Stimulated activated CD8-positive, alpha-beta memory T cell treated with anti-CD3 and anti-CD28 coated beads, Interleukin-15, amount 100 ng/mL, for 24 hours (primary cell): Measurements from ENCODE around the gene AP3D1.

ENCODE experiments used
- DNase-seq: peaks from one replicate; pipeline ENCODE4 v3.0.0-alpha.2; 2020; ENCODE audit warnings: low read depth

Gene AP3D1

DNA sequence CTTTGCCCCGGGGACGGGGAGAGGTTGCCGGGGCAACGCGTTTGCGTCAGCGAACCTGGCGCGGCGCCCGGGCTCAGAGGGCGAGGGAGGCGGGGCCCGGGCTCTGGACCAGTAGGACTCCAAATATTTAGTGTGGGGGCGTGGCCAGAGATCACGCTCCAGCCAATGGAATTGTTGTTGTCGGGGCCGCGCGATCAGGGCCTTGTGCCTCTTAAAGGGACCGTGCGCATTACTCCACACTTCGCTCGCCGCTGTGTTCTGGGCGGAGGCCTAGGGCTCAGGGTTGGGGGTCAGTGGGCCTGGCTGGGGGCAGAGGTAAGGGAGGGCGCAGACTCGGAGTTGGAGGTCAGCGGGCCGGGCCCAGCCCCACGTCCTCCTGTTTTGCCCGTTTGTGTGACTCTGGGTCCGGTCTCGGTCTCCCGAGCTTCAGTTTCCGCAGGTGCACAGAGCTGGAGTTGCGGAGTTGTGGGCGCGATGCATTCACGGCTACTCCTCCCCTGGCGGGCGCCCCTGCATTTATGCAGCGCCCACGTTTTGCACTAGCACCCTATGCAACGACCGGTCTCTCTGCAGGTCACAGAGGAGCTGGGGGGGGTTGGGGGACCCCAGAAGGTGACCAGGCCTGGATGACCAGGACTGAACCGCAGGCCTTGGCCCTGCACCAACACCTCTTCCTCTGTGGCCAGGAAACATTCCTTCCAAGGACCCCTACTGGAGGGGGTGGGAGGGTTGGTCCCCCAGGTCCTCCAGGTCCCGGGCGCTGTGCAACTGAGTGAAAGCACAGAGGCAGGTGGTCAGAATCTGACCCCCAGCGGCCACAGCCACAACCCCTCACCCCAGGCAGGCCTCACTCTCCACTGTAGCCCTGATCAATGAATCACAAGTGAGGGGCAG lies 89.6 kb downstream of the AP3D1 start:
- peak; percentile 100 for DNase-seq

DNA sequence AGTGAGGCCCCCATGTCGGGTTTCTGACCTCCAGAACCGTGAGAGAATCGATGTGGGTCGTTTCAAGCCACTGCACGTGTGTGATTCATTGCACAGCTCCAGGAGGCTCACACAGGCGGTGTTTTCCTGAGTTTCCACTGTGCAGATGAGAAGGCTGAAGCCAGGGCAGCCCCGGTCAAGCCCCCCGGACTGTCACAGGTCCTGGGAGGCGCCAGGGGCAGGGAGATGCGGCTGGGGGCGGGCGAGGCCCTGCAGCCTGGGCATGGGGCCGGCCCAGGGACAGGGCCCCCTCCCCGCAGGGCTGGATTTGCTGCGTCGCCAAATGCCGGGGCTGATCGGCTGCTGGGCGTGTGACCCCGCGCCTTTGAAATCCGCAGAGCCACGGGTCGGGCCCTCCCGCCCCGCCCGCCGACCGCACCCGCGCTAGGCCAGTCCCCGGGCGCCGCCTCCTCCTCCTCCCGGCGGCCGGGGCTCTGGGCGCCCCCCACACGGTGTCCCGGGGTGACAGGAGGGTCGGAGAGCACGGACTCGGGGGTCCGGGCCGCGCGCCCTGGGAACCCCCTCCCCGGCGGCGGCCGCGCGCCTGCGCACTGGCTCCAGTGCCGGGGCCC lies 90.4 kb downstream of the AP3D1 start:
- DNase-seq = no peak

DNA sequence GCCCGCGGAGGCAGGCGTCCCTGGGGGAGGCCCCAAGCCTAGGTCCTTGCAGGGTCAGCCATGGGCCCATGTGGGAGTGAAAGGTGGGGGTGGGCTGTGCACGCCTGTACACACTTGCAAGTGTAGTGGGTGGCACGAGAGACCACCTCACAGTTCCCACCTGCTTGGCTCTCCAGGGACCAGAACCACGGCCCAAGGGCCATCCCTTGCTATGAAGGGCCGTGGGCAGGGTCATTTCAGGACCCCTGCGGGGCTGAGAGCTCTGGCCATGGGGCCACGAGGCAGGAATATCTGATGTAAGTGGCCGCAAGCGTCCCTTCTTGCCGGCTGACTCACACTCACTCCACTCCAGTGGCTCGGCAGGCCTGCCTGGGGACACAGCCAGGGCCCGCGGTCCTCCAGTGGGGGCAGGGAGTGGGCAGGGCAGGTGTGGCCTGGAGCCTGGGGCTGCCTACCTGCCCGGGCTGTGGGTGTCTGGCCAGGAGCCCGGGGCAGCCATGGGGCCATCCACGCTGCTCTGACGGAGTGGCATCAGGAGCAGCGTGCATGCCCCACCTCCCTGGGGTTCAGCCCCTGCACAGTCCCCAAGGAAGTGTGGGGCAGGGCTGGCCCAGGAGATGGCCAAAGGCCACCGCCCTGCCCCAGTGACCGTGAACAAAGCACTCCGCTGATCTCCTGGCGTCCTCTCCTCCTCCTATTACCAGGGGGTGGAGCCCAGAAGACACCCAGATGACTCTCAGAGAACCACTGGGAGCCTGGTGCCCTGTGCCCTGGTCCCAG lies 91.8 kb downstream of the AP3D1 start:
- no peak for DNase-seq

DNA sequence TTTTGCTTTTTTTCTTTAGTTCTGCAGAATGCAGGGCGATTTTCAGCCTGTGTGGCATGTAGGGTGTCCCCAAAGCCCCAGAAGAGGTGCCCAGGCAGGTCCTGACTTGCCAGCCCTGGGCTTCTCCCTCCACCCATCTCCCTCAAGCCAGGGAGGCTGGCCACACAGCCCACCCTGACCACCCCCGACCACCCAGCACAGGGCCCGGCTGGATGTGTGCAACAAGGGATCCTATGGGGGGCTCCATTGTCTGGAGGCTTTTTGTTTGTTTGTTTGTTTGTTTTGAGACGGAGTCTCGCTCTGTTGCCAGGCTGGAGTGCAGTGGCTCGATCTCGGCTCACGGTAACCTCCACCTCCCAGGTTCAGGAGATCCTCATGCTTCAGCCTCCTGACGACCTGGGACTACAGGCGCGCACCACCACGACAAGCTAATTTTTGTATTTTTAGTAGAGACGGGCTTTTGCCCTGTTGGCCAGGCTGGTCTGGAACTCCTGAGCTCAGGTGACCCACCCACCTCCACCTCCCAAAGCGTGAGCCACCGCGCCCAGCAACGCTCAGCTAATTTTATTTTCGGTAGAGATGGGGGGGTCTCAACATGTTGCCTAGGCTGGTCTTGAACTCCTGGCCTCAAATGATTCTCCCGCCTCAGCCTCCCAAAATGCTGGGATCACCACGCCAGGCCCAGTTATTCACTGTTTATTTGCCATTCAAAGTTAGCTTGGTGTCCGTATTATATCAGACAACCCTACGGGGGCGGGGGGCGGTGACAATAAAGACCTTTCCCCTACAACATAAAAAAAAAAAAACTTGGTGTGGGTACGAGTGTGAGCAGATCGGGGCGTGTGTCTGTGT lies 92.6 kb downstream of the AP3D1 start:
- DNase-seq = no peak

DNA sequence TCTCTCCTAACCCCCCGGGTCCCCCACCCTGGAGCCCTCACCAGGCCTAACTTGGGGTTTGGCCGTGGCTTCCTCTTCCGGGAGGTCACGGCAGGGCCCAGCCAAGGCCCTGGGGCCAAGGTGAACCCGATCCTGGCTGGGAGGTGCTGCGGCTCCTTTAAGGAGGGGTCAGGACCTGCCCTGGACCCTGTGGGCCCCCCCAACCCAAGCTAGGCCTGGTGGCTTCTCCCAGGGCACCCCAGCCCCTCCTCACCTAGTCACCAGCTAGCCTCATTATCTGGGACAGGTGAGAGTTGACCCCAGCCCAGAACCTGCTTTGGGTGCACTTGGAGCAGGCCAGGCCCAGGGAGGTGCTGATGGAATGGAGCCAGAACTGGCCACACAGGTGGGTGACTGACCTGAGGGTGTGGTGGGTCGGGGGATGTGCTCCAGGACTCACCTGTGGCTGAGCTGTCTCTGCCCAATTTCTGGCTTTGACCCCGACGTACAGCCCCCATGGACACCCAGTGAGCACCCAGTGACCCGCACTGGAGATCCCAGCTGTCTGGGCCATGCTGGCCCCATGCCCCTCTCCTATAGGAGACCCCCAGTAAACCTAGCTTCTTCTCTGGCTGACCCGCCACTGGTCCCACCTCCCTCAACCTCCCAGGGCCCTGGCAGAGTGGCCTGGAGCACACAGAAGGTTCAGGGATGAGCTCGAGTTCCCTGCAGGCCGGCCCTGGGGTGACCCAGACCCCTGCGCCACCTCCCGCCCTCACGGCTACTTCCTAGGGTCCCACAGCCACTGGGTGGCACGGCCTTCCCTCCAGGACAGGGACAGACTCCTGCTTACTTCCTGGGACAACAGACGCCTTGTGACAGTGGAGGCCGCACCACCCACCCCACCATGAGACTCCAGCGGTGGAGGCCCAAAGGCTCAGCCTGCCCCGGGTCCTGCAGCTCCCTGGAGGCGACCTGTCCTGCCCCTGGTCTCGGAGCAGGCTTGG lies 93.6 kb downstream of the AP3D1 start:
- DNase-seq = no peak

DNA sequence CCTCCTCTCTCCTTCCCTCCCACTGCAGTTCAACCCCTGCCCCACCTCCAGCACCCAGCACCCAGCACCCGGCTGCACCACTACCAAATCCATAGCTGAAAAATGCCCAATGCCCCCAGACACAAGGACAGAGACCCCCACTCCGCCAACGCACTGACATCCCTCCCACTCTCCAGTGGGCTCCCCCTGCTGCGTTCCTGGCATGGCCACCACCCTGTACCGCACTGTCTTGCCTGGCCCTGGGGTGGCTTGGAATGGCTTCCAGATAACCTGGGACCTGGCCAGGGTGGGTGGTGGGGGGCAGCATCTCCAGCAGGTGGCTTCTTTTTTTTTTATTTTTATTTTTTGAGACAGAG lies 94.6 kb downstream of the AP3D1 start:
- no peak for DNase-seq

DNA sequence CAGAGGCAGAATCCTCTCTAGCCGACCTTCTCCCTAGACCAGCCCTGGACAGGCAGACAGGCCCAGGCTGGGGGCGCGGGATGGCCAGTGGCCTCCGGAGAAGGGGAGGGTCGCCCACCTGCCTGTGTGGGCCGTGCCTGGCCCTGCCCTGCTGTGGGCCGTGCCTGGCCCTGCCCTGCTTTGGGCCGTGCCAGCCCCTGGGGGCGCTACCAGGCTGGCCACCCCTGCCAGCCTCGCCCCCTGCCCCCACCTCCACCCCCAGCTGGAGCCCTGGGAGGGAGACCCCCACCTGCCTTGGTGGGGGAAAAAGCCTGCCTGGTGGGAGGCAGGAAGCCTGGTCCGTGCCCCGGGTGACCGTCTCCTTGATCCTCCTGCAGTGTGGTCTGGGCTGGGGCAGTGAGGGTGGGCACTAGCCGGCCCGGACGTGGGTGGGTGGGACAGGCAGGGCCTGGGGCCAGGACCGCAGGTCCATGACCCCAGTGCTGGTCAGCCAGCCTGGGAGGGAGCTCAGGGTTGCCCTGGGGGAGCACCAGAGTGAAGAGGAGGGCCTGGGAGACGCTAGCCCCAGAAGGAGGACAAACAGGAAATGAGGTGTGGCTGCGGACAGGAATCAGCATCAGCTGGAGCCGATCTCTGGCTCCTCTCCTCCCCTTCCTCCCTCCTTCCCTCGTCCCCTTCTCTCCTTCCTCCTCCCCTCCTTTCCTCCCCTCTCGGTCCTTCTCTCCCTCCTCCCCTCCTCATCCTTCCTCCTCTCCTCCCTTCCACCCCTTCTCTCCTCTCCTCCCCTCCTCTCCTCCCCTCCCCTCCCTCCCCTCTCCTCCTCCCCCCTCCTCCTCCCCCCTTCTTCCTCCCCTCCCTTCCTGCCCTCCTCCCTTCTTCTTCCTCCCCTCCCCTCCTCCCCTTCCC lies 95.2 kb downstream of the AP3D1 start:
- DNase-seq = no peak

DNA sequence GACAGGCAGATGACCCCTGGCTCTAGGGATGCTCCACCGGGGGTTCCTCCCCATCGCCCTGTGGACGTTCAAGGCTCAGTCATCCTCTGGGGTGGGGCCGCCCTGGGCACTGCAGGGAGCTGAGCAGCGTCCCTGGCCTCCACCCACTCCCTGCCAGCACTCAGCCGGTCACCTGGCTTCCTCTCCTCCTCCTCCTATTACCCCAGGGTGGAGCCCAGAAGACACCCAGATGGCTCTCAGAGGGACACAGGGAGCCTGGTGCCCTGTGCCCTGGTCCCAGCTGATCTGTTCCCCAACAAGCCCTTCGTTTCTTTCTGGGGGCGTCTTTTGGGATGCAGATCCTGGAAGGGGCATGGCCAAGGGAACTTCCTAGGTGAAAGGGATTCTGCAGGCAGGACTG lies 96.6 kb downstream of the AP3D1 start:
- no peak for DNase-seq

DNA sequence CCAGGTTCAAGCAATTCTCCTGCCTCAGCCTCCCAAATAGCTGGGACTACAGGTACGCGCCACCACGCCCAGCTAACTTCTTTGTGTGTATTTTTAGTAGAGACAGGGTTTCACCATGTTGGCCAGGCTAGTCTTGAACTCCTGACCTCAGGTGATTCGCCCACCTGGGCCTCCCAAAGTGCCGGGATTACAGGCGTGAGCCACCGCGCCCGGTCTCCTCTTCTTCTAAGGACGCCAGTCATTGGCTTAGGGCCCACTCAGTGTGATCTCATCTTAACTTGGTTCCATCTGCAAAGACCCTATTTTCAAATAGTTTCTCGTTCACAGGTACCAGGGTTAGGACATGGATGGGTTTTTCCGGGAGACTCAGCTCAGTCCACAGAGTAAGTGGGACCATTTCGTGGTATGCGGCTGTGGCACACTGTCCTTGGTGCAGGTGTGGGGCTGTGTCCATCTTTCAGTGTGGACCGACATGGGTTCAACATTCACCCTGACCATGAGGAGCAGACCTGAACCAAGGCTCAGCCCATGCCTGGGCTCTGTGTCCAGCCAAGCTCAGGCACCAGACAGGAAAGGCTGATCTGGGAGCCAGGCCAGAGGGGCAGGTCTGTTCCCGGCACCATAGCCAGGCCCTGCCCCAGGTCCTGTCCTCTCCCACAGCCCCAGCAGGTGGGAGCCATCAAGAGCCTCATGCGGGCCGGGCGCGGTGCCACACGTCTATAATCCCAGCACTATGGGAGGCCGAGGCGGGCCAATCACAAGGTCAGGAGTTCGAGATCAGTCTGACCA lies 97.6 kb downstream of the AP3D1 start:
- DNase-seq = no peak

DNA sequence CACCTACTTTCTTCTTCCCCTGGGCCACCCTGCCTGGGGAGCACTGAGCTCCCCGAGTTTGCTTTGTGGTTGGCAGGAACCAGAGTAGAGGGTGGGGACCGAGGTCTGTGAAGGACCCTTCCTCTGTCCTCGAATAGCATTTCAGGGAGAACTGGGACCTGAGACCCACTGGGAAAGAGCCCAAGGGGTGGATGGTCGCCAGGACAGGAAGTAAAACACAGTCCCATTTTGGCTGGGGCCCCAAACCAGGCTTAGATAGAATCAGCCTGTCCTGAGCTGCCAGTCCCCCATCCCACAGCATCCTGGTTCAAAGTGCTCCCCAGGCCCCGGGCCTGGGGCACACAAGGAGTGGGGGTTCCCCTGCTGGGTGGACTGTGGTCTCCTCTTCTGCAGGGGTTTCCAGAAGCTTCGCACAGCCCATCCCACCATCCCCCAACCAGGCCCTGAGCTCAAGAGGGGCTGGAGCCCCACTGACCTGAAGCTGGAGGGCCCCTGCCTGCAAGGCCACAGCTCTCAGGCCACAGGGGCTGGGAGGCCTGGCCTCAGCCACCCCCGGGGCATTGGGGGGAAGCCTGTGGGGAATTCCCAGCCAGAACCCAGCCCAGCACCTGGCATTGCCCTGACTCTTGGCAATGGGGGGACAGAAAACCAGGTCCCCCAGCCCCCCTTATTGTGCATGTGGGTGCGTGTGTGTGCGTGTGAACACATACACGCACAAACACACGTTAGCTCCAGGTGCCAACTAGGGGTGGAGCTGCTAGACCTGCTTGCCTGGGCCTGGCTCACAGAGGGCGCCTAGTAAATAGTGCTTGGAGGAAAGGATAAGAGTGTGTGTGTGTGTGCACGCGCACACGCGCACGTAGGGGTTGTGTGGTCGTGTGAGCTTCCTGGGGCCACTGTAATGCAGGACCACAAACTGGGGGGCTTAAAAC lies 99.3 kb downstream of the AP3D1 start:
- no peak for DNase-seq

DNA sequence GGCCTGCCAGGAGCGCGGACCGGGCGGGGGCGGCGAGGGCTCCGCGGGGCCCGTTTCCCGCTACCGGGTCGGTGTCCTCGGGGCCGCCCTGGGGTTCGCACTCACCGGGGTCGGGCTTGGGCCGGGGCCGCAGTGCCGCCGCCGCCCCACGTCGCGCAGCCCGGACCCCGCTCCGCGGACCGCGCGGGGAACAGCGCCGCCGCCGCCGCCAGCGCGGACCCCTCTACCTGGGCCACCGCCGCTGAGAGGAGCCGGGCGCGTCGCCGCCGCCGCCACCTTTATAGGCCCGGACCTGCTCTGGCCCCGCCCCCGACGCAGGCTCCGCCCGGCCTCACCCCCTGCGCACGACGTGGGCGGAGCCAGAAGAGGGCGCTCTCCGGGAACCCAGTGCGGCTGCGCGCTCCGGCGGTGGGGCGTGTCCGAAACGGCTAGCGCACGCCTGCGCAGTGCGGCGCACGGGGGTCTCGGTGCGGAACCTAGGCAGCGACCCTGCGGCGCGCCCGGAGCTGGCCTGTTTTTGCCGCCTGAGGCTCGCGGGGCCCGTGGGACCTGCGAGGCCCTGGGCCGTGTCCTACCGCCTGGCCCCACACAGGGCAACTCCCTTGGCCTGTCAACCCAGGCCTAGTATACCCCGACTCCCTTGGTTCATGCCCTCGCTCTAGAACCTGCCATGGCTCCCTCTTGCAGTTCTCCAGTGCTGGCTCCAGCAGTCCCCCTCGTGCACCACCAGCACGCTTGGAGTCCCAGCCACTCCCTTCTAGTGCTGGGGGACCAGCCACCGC lies 100.2 kb downstream of the AP3D1 start, which contains the start of gene MKNK2:
MKNK2 (minus strand) TSS at position 254 of the 782 bp plus-strand sequence. CDS start 393 bp downstream, outside the sequence.
- DNase-seq = peak; percentile 96
